H4 (cell line): ENCODE results near the gene KMT2C. TPM values are rescaled to one million over a fixed set of nuclear protein-coding genes. Genes with fewer than 3 reads are reported as not detected.
"Not testable (repeated sequence)": the region's sequence is repeated elsewhere in the genome, so short reads cannot be mapped to it uniquely, and the experiment has no call there.

Source experiments
- DNase-seq: peaks from one replicate; pipeline ENCODE4 v3.0.0-alpha.2; 2015; ENCODE audit warnings: low spot score
- total RNA-seq: library from RNA; depleted of rRNA; stranded (reverse); fragments of >200 nt; shearing (Covaris generic); gene quantifications from 2 replicates; pipeline ENCODE4 v1.2.3, GENCODE V29; 2014

KMT2C gene
- total RNA-seq, 1 experiment from 2014 or later, result 10.1 TPM

GRCh38 chr7:152313217-152313616 is 122.6 kb downstream of the KMT2C start:
- DNase-seq, result no peak

DNA sequence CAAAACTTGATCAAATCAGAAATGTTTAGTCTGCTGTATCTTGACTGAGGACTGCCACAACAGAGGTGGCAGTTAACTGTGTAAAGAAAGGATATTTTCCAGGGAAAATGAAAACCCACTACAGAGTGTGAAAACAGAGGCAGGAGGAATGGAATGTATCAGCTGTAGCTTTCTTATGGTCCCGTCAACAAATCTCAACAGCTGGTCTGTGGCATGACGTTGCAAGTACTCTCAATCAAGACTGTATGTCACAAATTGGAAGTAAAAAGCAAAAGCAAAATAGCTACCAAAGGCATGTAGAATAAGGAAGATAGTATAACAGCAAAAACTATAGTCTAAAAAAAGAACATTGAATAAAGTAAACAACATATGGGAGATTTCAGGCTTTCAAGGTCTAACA is 123.5 kb downstream of the KMT2C start:
- no peak for DNase-seq

DNA sequence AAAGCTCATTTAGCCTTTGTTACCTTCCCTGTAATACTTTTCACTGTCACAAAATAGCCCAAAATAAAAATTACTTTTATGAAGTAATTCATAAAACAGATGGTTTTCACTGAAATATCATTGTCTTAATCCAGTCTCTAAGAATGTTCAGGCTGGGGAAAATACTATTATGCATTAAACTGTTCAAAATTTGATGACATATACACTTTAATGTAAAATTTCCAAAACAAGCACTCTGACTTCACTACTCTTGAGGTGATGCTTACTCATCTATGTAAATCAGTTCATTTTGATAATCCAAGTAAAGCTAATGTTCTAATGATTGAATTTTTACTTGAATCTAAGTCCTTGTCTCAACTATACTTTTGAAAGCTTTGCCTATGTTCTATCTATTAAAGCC is 127.9 kb downstream of the KMT2C start:
- no peak for DNase-seq

- not testable (repeated sequence) for DNase-seq
Observed at GRCh38 chr7:152299542-152300143, 136.2 kb downstream of the KMT2C start.

GRCh38 chr7:152292897-152293296 is 142.9 kb downstream of the KMT2C start:
- DNase-seq, result no peak

GRCh38 chr7:152286972-152287371 is 148.8 kb downstream of the KMT2C start:
- not testable (repeated sequence) for DNase-seq

DNA sequence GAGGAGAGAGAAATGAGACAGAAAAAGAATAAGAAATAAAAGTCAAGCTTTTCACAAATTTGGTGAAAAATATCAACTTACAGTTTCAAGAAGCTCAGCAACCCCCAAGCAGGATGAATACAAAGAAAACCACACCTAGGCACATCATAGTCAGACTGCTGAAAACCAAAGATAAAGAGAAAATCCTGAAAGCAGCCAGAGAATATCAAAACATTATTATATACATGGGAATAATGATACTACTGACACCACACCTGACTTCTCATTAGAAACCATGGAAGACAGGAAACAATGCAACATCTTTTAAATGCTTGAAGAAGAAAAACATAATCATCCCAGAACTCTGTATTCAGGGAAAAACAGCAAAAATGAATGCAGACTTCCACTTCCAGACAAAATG is 149.6 kb downstream of the KMT2C start:
- DNase-seq, result not testable (repeated sequence)

- not testable (repeated sequence) for DNase-seq
Observed at GRCh38 chr7:152284998-152285397, 150.8 kb downstream of the KMT2C start.

DNA sequence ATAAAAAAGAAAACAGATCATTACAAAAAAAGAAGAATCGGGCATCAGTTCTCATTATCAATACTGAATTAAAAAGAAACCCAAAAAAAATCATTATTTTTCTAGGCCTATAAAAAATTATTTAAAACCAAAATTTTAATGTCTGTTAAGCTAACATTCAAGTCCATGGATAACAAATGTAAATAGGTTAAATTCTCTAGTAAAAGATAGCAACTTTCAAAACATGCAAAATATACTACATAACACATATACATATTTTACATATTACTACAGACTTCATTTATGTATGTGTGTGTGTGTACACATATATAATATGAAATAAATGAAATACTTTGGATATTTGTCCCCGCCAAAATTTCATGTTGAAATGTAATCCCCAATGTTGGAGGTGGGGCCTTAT is 158.1 kb downstream of the KMT2C start:
- not testable (repeated sequence) for DNase-seq

- not testable (repeated sequence) for DNase-seq
Observed at GRCh38 chr7:152270427-152270826, 165.4 kb downstream of the KMT2C start.

- not testable (repeated sequence) for DNase-seq
Observed at GRCh38 chr7:152266859-152267258, 168.9 kb downstream of the KMT2C start.

- not testable (repeated sequence) for DNase-seq
Observed at GRCh38 chr7:152264915-152265314, 170.9 kb downstream of the KMT2C start.

- not testable (repeated sequence) for DNase-seq
Observed at GRCh38 chr7:152262146-152262545, 173.7 kb downstream of the KMT2C start.

DNA sequence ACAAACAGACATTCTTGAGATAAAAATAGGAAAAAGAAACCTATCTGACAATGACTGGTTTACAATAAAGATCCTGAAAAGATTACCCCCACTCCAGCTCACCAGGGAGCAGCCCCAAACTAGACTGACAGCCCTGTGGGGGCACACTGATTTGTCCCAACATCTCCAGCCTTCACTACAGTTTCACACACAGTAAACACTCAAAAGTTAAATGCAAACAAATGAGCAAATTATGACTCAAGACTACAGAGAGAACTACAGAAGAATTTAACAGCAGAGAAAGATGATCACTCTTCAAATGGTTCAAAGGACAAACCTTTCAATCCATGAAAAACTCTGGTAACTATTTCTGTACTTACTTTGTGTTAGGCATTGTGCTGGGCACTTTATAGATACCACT is 176.2 kb downstream of the KMT2C start:
- DNase-seq, result not testable (repeated sequence)

DNA sequence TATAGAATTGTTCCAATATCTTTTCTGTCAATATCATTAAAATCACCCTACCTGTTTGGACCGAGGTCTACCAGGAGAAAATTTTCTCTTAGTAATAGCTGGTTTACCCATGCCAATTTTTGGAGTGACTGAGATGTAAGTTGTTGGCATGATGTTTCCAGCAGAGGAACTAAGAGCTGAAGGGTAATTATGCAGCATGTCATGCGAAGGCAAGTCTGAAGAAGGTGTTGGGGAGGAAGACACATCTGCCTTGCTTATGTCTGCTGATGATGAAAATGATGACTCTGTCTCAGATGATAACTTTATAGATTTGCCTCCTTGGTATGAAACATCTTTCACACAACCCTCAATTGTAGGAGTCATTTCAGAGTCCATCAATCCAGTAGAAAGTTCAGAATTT is 188.0 kb downstream of the KMT2C start:
- DNase-seq, result not testable (repeated sequence)

DNA sequence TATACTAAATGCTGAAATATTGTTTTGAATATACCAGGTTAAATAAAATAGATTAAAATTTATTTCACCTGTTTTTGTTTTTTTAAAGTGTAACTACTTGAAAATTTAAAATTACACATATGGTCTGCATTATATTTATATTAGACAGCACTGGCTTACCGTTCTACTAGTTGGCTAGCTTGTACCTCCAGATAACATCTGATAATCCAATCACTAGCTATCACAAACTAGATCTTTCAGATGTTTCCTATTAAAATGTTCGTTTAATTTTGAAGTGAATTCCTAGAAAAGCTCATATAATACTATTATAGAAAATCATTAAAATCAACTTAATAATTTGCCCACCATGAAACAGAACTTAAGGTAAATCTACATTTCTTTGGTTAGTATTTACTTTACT is 190.4 kb downstream of the KMT2C start:
- not testable (repeated sequence) for DNase-seq

GRCh38 chr7:152243464-152243863 is 192.3 kb downstream of the KMT2C start:
- DNase-seq, result not testable (repeated sequence)

DNA sequence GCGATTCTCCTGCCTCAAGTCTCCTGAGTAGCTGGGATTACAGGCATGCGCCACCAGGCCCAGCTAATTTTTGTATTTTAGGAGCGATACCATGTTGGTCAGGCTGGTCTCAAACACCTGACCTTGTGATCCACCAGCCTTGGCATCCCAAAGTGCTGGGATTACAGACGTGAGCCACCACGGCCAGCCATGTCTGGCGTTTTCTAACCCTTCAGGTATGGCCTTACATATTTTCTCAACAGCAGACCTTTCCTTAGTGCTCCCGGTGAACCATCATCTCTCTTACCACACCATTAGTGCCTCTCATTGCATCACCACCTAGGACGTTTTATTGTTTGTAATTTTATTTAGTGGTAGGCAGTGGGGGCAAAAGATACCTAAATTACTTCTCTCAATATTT is 194.5 kb downstream of the KMT2C start:
- DNase-seq, result not testable (repeated sequence)

GRCh38 chr7:152236306-152236705 is 199.5 kb downstream of the KMT2C start:
- DNase-seq, result not testable (repeated sequence)

- DNase-seq, result not testable (repeated sequence)
Observed at GRCh38 chr7:152234421-152234820, 201.4 kb downstream of the KMT2C start.

GRCh38 chr7:152231089-152231488 is 204.7 kb downstream of the KMT2C start:
- no peak for DNase-seq

- DNase-seq, result not testable (repeated sequence)
Observed at GRCh38 chr7:152219556-152219955, 216.2 kb downstream of the KMT2C start.

DNA sequence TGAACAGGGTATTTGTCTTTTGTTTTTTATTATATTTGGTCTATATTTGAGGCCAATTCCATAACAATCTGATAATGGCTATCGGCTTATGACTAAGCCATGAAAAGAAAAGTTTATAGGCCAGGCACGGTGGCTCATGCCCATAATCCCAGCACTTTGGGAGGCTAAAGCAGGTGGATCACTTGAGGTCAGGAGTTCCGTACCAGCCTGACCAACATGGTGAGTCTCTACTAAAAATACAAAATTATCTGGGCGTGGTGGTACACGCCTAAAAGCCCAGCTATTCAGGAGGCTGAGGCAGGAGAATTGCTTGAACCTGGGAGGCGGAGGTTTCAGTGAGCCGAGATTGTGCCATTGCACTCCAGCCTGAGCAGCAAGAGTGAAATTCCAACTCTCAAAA is 227.0 kb downstream of the KMT2C start:
- not testable (repeated sequence) for DNase-seq

GRCh38 chr7:152204417-152204816 is 231.4 kb downstream of the KMT2C start:
- DNase-seq, result not testable (repeated sequence)
